Neutrophil (primary cell): ENCODE data around the gene CAMTA1.

ENCODE experiments used
- H3K27ac ChIP-seq: fragments of 200-600 bp; sonication (generic); 2 replicates; pipeline ENCODE4 v1.5.1; 2016; ENCODE audit warnings: mild to moderate bottlenecking, moderate library complexity
- H3K27me3 ChIP-seq: fragments of 200-600 bp; sonication (generic); 2 replicates; pipeline ENCODE4 v1.6.0; 2016; ENCODE audit warnings: mild to moderate bottlenecking
- H3K36me3 ChIP-seq: fragments of 200-600 bp; sonication (generic); 2 replicates; pipeline ENCODE4 v1.5.1; 2017
- H3K4me1 ChIP-seq, 2 experiments: fragments of 200-600 bp in 1 of 2; sonication (generic) in 1 of 2; 1 replicate in 1 of 2; 2 replicates in 1 of 2; pipeline versions ENCODE4 v1.5.1 to v1.6.1; 2013 to 2016; ENCODE audit warnings: low read depth in 1 of 2, low read length in 1 of 2, mild to moderate bottlenecking in 1 of 2, moderate library complexity in 1 of 2; ENCODE audit not compliant: control insufficient read depth in 1 of 2, insufficient read depth in 1 of 2
- H3K4me3 ChIP-seq, 2 experiments: fragments of 200-600 bp in 1 of 2; sonication (generic) in 1 of 2; 1 replicate in 1 of 2; 2 replicates in 1 of 2; pipeline ENCODE4 v1.5.1; 2013 to 2016; ENCODE audit warnings: low read depth in 1 of 2, low read length in 1 of 2, mild to moderate bottlenecking in 1 of 2, moderate library complexity in 1 of 2
- H3K9me3 ChIP-seq: fragments of 200-600 bp; sonication (generic); 2 replicates; pipeline ENCODE4 v1.5.1; 2016
- CTCF ChIP-seq: fragments of 200-600 bp; sonication (generic); IDR thresholded peaks from 2 replicates; pipeline ENCODE4 v1.5.1; 2016; ENCODE audit warnings: antibody characterized with exemption

The CAMTA1 gene

GRCh38 chr1:7813677-7814373 is 1028.6 kb downstream of the CAMTA1 start:
- no peaks in the 10 kb centered on the region for H3K36me3 ChIP-seq
- no peak for TF ChIP-seq CTCF

More at GRCh38 chr1:7813677-7814373, 1028.6 kb downstream of the CAMTA1 start:
- H3K27me3 ChIP-seq = no peaks in the 10 kb centered on the region
- no peak overlapping the region for H3K4me3 ChIP-seq
- H3K27ac ChIP-seq = no peak overlapping the region
- H3K4me1 ChIP-seq = no peaks in the 10 kb centered on the region
- H3K9me3 ChIP-seq = peaks cover 6% of the 10 kb centered on the region
